Karpas-422 (cell line): Measurements from ENCODE around the gene PROC. TPM values are rescaled to one million over a fixed set of nuclear protein-coding genes. Genes with fewer than 3 reads are reported as not detected.

Experiments used
- DNase-seq: peaks from one replicate; pipeline ENCODE4 v3.0.0-alpha.2; 2015
- H2AFZ ChIP-seq: fragments of 200-600 bp; sonication (generic); 2 replicates; pipeline ENCODE4 v1.6.1; 2014; ENCODE audit warnings: antibody characterized with exemption, low read length, mixed read lengths
- H3K27ac ChIP-seq: fragments of 200-600 bp; sonication (generic); 2 replicates; pipeline ENCODE4 v1.5.1; 2014; ENCODE audit warnings: mild to moderate bottlenecking, low read length, moderate library complexity
- H3K27me3 ChIP-seq: fragments of 200-600 bp; sonication (generic); 2 replicates; pipeline ENCODE4 v1.6.1; 2014; ENCODE audit warnings: low read length, mixed read lengths
- H3K36me3 ChIP-seq: fragments of 200-600 bp; sonication (generic); 2 replicates; pipeline ENCODE4 v1.6.1; 2014; ENCODE audit warnings: low read length, mixed read lengths; ENCODE audit not compliant: insufficient read depth
- H3K4me1 ChIP-seq: fragments of 200-600 bp; sonication (generic); 2 replicates; pipeline ENCODE4 v1.6.1; 2014; ENCODE audit warnings: mild to moderate bottlenecking, low read length, mixed read lengths
- H3K4me2 ChIP-seq: fragments of 200-600 bp; sonication (generic); 2 replicates; pipeline ENCODE4 v1.6.1; 2014; ENCODE audit warnings: low read length, low read depth, mild to moderate bottlenecking; ENCODE audit not compliant: poor library complexity, severe bottlenecking
- H3K4me3 ChIP-seq: fragments of 200-600 bp; sonication (generic); 2 replicates; pipeline ENCODE4 v1.5.1; 2014; ENCODE audit warnings: mild to moderate bottlenecking, antibody characterized with exemption, low read length, mixed read lengths
- H3K79me2 ChIP-seq: fragments of 200-600 bp; sonication (generic); 2 replicates; pipeline ENCODE4 v1.6.1; 2014; ENCODE audit warnings: mild to moderate bottlenecking, low read length, mixed read lengths
- H3K9ac ChIP-seq: fragments of 200-600 bp; sonication (generic); 2 replicates; pipeline ENCODE4 v1.6.0; 2014; ENCODE audit warnings: low read length
- H3K9me2 ChIP-seq: fragments of 200-600 bp; sonication (generic), shearing (Covaris generic); replicated peaks from 2 replicates; pipeline ENCODE4 v1.6.0; 2014; ENCODE audit warnings: mild to moderate bottlenecking, low read length, moderate library complexity; ENCODE audit not compliant: insufficient read depth
- H3K9me3 ChIP-seq: fragments of 300-700, 200-600 bp; sonication (generic); 2 replicates; pipeline ENCODE4 v1.6.1; 2014; ENCODE audit warnings: low read length, mixed read lengths
- H4K20me1 ChIP-seq: fragments of 200-600 bp; sonication (generic); 2 replicates; pipeline ENCODE4 v1.6.1; 2014; ENCODE audit warnings: mild to moderate bottlenecking, antibody characterized with exemption, low read length, low read depth; ENCODE audit not compliant: insufficient read depth
- total RNA-seq: library from RNA; depleted of rRNA; stranded (reverse); fragments of >200 nt; shearing (Covaris generic); gene quantifications from 2 replicates; pipeline ENCODE4 v1.2.3, GENCODE V29; 2014; ENCODE audit warnings: low replicate concordance; rRNA removed

PROC gene
- not detected in 2 replicates for total RNA-seq

DNA sequence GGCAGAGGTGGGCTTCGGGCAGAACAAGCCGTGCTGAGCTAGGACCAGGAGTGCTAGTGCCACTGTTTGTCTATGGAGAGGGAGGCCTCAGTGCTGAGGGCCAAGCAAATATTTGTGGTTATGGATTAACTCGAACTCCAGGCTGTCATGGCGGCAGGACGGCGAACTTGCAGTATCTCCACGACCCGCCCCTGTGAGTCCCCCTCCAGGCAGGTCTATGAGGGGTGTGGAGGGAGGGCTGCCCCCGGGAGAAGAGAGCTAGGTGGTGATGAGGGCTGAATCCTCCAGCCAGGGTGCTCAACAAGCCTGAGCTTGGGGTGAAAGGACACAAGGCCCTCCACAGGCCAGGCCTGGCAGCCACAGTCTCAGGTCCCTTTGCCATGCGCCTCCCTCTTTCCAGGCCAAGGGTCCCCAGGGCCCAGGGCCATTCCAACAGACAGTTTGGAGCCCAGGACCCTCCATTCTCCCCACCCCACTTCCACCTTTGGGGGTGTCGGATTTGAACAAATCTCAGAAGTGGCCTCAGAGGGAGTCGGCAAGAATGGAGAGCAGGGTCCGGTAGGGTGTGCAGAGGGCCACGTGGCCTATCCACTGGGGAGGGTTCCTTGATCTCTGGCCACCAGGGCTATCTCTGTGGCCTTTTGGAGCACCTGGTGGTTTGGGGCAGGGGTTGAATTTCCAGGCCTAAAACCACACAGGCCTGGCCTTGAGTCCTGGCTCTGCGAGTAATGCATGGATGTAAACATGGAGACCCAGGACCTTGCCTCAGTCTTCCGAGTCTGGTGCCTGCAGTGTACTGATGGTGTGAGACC lies at the start of gene PROC:
TSS of gene PROC (plus strand) at position 128 of the 812 bp plus-strand sequence. CDS start 1,516 bp downstream, outside the sequence.
- Histone ChIP-seq H3K27me3 (no peaks in the 10 kb centered on the region), H3K79me2 (no peaks in the 10 kb centered on the region), H3K36me3 (no peaks in the 10 kb centered on the region), H2AFZ (no peak within 1 kb of the TSS), H3K4me2 (no peak within 1 kb of the TSS), H3K9me2 (no peaks in the 10 kb centered on the region), H3K4me3 (no peak within 1 kb of the TSS), H3K4me1 (peaks cover 9% of the 10 kb centered on the region), H3K27ac (no peak within 1 kb of the TSS), H4K20me1 (no peaks in the 10 kb centered on the region), H3K9ac (no peak within 1 kb of the TSS), H3K9me3 (no peaks in the 10 kb centered on the region)
- DNase-seq: no peak

DNA sequence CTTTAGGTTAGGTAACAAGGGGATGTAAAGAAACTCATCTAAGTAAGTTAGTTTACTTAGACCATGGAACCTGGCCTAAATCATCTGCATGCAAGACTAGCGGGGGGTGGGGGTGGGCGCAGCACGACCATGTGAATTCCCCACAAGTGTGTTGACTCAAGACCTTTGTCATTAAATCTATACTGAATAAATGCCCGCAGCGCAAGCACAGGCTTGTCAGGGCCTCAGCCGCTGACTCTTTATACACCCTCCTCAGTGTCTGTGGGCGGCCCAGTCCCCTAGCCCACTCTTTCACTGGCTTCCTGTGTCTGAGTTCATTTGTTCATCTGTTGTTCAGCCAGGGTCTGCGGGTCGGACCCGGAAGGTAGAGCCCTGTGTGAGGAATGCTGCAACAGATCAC lies 48.2 kb upstream of the PROC start:
- Histone ChIP-seq H3K4me3 (no peak overlapping the region), H2AFZ (no peak overlapping the region), H3K9me2 (no peaks in the 10 kb centered on the region), H4K20me1 (peaks cover 3% of the 10 kb centered on the region; the same call in 1 of the 2 replicates), H3K36me3 (no peaks in the 10 kb centered on the region), H3K4me2 (no peak overlapping the region), H3K27me3 (no peaks in the 10 kb centered on the region), H3K9me3 (peaks cover 9% of the 10 kb centered on the region), H3K79me2 (peaks cover 94% of the 10 kb centered on the region), H3K9ac (no peak overlapping the region), H3K4me1 (peaks cover 17% of the 10 kb centered on the region), H3K27ac (no peak overlapping the region)
- DNase-seq: no peak

DNA sequence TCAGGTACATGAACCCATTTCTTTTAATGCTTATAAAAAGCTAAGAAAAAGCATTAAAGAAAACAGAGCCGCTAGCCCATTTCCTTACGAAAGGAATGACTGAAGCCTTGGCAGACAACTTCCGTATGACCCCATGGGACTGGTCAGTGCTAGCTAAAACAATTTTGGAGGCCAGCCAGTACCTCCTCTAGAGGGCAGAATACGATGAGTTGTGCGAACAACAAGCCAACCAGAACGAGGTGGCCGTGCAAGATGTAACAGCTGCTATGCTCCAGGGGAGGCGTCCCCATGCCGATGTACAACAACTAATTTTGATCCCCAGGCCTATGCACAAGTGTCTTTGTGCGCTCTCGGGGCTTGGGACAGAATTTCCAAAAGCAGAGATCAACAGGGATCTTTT lies 47.2 kb upstream of the PROC start:
- H3K4me2 ChIP-seq: no peak overlapping the region
- H3K9me2 ChIP-seq: no peaks in the 10 kb centered on the region
- H3K4me3 ChIP-seq: no peak overlapping the region
- no peaks in the 10 kb centered on the region for H4K20me1 ChIP-seq
- H3K79me2 ChIP-seq: peaks cover 92% of the 10 kb centered on the region
- H3K9ac ChIP-seq: no peak overlapping the region
- no peaks in the 10 kb centered on the region for H3K36me3 ChIP-seq
- peaks cover 9% of the 10 kb centered on the region for H3K9me3 ChIP-seq
- H3K27ac ChIP-seq: no peak overlapping the region
- peaks cover 9% of the 10 kb centered on the region; the same call in 1 of the 2 replicates for H3K4me1 ChIP-seq
- no peaks in the 10 kb centered on the region for H3K27me3 ChIP-seq
- no peak for DNase-seq
- no peak overlapping the region for H2AFZ ChIP-seq

DNA sequence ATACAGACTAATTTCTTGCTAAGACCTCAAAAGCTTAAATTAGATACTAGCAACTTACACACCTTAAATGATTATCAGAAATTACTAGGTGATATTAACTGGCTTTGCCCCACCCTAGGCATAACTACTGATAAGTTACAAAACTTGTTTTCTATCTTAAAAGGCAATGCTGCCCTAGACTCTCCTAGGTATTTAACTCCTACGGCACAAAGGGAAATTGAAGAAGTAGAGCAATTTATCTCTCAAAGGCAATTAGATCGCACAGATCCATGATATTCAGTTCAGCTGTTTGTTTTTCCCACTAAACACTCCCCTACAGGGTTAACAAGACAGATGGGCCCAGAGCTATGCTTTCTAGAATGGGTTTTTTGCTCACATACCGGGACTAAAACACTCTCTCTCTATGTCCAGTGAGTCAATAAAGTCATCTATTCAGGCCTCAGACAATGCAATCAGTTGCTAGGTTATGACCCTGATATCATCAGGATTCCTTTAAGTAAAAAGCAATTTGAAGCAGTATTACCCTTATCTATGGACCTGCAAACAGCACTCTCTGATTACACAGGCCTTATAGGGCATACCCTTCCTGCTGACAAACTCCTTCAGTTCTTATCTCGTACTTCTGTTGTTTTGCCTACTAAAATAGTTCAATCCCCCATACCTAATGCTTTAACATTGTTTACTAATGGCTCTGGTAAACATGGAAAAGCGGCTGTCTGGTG lies 44.7 kb upstream of the PROC start:
- Histone ChIP-seq H3K36me3 (peaks cover 12% of the 10 kb centered on the region; the same call in 1 of the 2 replicates), H3K9me2 (no peaks in the 10 kb centered on the region), H3K4me2 (no peak overlapping the region), H3K4me3 (no peak overlapping the region), H3K9ac (no peak overlapping the region), H3K27me3 (no peaks in the 10 kb centered on the region), H3K79me2 (peaks cover 94% of the 10 kb centered on the region), H4K20me1 (no peaks in the 10 kb centered on the region), H3K4me1 (no peaks in the 10 kb centered on the region), H2AFZ (no peak overlapping the region), H3K9me3 (peaks cover 18% of the 10 kb centered on the region), H3K27ac (no peak overlapping the region)
- DNase-seq: no peak

DNA sequence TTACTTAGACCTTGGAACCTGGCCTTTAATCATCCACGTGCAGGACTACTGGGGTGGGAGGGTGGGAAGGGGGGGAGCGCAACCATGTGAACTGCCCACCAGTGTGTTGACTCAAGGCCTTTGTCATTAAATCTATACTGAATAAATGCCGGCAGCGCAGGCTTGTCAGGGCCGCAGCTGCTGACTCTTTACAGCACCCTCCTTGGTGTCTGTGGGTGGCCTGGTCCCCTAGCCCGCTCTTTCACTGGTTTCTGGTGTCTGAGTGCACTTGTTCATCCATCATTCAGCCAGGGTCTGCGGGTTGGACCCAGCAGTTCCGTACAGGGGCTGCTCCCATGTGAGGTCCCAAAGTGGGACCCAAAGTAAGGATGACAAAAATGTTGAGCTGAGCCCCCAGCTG lies 42.0 kb upstream of the PROC start:
- H3K79me2 ChIP-seq: peaks cover 96% of the 10 kb centered on the region
- H3K4me1 ChIP-seq: no peaks in the 10 kb centered on the region
- H3K9me2 ChIP-seq: no peaks in the 10 kb centered on the region
- H3K27me3 ChIP-seq: no peaks in the 10 kb centered on the region
- no peak overlapping the region for H3K4me2 ChIP-seq
- H3K9ac ChIP-seq: no peak overlapping the region
- no peaks in the 10 kb centered on the region for H4K20me1 ChIP-seq
- H3K36me3 ChIP-seq: peaks cover 12% of the 10 kb centered on the region; the same call in 1 of the 2 replicates
- peaks cover 14% of the 10 kb centered on the region for H3K9me3 ChIP-seq
- DNase-seq: no peak
- H3K4me3 ChIP-seq: no peak overlapping the region
- H3K27ac ChIP-seq: no peak overlapping the region
- H2AFZ ChIP-seq: no peak overlapping the region

DNA sequence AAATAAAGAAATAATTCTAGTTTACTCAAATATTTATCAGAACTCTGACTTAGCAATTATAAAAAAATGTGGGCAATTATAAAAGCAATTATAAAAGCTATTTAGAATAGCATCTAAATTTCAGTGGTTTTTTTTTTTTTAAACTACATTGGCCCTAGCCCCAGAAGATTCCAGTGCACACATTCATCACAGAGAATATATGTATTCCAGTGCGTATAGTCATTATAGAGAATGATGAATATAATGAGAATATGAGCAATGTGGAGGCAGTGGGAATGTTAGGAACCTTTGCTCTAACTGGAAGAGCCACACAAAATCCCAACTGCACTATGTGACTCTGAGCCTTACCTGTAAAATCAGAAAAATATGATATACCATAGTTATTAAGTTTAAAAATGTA lies 41.0 kb upstream of the PROC start:
- Histone ChIP-seq H3K9me2 (no peaks in the 10 kb centered on the region), H3K9me3 (peaks cover 9% of the 10 kb centered on the region), H3K79me2 (peaks cover 96% of the 10 kb centered on the region), H3K4me1 (no peaks in the 10 kb centered on the region), H3K27ac (no peak overlapping the region), H4K20me1 (no peaks in the 10 kb centered on the region), H3K4me3 (no peak overlapping the region), H3K9ac (no peak overlapping the region), H3K4me2 (no peak overlapping the region), H3K36me3 (peaks cover 12% of the 10 kb centered on the region; the same call in 1 of the 2 replicates), H2AFZ (no peak overlapping the region), H3K27me3 (no peaks in the 10 kb centered on the region)
- no peak for DNase-seq

DNA sequence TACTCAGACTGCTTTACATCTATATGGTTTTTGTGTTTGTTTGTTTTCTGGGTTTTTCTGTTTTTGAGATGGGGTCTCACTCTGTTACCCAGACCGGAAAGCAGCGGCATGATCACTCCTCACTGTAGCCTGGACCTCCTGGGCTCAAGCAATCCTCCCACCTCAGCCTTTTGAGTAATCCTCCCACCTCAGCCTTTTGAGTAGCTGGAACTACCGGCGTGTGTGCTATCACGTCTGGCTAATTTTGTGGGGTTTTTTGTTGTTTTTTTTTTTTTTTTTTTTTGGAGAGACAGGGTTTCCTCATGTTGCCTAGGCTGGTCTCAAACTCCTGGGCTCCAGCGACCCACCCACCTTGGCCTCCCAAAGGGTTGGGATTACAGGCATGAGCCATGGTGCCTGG lies 39.5 kb upstream of the PROC start:
- DNase-seq: no peak
- no peak overlapping the region for H3K27ac ChIP-seq
- H3K4me1 ChIP-seq: no peaks in the 10 kb centered on the region
- H4K20me1 ChIP-seq: no peaks in the 10 kb centered on the region
- no peak overlapping the region for H2AFZ ChIP-seq
- H3K9me2 ChIP-seq: no peaks in the 10 kb centered on the region
- H3K9me3 ChIP-seq: peaks cover 9% of the 10 kb centered on the region; the same call in 1 of the 2 replicates
- peaks cover 12% of the 10 kb centered on the region; the same call in 1 of the 2 replicates for H3K36me3 ChIP-seq
- no peak overlapping the region for H3K9ac ChIP-seq
- peaks cover 96% of the 10 kb centered on the region for H3K79me2 ChIP-seq
- H3K4me2 ChIP-seq: no peak overlapping the region
- no peak overlapping the region for H3K4me3 ChIP-seq
- no peaks in the 10 kb centered on the region for H3K27me3 ChIP-seq

DNA sequence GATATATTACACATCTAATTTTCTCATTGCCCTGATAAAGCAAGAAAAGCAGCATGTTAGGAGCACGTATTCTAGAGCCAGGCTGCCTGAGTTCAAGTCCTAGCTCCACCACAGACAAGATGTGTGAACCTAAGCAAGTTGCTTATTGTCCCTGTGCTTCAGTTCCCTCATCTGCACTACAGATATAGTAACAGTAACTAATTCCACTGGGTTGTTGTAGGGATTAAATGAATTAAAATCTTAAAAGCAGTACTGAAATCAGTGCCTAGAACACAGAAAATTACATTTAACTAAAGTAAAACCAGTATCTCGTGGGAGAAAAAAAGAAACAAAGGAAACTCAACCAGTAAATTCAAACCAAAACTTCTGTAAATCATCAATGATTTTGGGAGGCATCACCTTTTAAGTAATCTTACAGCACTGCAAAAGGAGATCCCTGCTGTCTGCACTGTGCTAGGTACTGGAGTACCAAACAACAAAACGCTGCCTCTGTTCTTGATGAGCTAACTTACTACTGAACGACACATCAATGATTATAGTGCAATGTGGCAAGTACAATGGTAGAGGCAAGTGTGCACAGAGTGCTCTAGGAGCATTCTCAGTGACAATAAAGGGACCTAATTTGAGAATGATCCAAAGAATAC lies 38.4 kb upstream of the PROC start:
- Histone ChIP-seq H3K4me1 (no peaks in the 10 kb centered on the region), H3K27ac (no peak overlapping the region)
- no peak for DNase-seq

More for the DNA sequence above, 38.4 kb upstream of the PROC start:
- H3K9me3 ChIP-seq: peaks cover 9% of the 10 kb centered on the region; the same call in 1 of the 2 replicates
- no peaks in the 10 kb centered on the region for H3K9me2 ChIP-seq
- H3K4me2 ChIP-seq: no peak overlapping the region
- no peak overlapping the region for H3K9ac ChIP-seq
- H3K4me3 ChIP-seq: no peak overlapping the region
- peaks cover 93% of the 10 kb centered on the region for H3K79me2 ChIP-seq
- H2AFZ ChIP-seq: no peak overlapping the region
- H3K27me3 ChIP-seq: no peaks in the 10 kb centered on the region
- H3K36me3 ChIP-seq: peaks cover 15% of the 10 kb centered on the region
- no peaks in the 10 kb centered on the region for H4K20me1 ChIP-seq
